T-helper 9 cell (primary cell): ENCODE data around the gene RPL41.
"Not testable (repeated sequence)": the region's sequence is repeated elsewhere in the genome, so short reads cannot be mapped to it uniquely, and the experiment has no call there.

Source experiments
- DNase-seq: peaks from one replicate; pipeline ENCODE4 v3.0.0-alpha.2; 2020

RPL41 gene

DNA sequence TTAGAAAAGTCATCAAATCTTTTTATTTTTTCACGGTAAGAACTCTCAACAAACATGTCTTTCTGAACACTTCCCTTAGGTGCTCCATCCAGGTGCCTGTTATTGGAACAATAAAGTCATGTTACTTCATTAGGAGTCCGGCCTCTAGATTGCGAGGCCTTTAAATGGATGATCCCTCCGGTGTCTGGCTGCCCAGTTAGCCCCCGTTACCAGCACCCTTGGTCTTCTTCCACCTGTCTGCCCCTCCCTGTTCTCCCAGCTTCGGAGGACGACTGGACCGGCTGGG lies 12.7 kb upstream of the RPL41 start:
- no peak for DNase-seq

DNA sequence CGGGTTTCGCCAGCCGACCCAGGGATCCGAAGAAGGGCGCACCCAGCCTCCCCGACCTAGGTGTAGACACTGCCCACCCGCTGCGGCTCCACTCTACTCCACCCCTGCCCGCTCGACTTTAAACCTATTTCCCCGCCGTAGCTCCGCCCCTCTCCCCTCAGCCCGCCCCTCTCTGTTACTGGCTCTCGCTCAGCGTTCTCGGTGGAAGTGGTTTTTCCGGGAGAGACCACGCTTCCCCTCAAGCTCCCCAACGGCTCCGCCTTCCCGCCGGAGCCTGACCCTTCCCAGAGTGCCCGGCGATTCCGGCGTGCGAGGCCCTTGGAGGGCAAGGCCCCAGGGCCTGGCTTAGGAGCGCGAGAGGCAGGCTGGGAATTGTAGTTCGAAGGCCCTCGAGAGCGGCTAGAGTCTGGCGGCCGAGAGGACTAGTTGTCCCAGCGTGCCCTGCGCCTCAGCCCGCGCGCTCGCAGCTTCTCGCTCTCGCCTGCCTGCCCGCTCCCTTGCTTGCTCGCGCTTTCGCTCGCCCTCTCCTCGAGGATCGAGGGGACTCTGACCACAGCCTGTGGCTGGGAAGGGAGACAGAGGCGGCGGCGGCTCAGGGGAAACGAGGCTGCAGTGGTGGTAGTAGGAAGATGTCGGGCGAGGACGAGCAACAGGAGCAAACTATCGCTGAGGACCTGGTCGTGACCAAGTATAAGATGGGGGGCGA lies 12.2 kb upstream of the RPL41 start, which contains the start of gene PA2G4:
Gene PA2G4 (plus strand): TSS at position 451 of the 706 bp plus-strand sequence. CDS start 179 bp downstream, at position 630.
- DNase-seq = peak; percentile 90

DNA sequence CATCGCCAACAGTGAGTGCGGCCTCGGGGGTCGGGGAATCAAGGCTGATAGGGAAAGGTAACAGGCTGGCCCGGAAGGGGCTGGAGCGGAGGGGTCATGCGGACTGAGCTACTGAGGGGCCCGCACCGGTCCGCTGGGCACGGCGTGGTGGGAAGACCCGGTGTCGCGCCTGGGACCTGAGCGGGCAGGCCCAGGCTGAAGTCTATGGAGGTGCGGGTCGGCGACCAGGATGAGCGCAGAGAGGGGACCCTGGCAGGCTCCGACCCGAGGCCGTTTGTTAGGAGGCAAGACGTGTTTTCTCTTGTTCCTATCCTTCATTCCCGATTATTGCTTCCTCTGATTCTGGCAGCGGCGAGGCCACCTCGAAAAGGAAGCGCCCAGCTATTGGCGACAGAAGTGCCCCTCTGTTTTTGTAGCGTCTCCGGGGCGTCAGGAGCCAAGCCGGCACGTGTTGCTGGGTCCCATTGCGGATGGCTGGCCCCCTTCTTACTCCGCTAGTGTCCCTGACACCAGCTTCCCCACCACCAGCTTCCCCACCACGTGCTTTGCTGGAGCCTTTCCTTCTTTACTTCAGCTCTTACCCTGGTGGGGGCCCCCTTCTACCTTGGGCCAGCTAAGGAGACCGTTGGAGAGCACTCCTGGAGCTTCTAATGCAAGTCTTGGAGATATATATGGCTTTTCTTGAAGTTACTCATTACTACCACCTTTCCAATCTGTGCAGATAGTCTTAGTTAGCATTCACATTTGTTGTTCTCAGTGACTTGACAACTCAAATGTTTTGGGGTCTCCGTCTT lies 11.4 kb upstream of the RPL41 start:
- no peak for DNase-seq

DNA sequence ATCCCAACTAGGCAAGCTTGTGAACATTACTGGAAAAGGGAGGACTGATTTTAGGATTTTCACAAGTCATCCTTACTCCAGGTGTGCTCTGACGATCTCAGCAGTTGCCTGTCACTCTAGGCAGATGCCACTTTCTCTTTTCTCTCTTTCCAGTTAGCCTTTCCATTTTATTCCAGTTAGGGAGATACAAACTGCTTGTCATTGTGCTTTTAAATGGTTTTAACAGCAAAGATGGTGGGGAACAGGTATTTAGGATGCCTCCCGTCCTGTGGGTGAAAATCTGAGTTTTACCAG lies 10.9 kb upstream of the RPL41 start:
- DNase-seq = no peak

DNA sequence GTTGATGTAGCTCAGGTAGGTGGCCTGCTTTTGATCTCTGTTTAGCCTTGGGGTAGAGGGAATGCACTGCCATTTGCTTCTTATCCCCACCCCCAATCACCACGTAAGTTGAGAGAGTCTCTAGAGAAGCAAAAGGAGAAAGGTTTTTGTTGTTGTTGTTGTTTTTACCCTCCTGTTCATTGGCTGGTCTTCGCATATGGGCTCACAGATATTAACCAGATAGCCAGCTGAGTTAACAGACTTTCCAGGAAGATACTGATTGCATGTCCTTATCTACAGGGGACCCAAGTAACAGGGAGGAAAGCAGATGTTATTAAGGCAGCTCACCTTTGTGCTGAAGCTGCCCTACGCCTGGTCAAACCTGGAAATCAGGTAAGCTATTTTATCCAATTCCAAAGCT lies 9.2 kb upstream of the RPL41 start:
- DNase-seq = no peak

DNA sequence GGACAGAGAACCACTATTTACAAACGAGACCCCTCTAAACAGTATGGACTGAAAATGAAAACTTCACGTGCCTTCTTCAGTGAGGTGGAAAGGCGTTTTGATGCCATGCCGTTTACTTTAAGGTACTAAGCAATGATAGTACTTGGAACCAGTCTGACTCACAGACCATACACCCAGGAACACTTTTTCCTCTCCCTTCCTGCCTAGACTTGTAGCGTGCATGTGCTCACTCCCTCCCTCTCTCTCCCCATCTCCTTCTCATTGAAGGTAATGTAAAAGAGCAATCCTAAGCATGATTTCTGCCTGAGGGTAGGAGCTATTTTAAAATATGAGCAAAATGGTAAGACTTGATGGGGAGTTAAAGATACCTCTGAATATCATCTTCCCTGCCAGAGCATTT lies 5.9 kb upstream of the RPL41 start:
- DNase-seq = no peak

DNA sequence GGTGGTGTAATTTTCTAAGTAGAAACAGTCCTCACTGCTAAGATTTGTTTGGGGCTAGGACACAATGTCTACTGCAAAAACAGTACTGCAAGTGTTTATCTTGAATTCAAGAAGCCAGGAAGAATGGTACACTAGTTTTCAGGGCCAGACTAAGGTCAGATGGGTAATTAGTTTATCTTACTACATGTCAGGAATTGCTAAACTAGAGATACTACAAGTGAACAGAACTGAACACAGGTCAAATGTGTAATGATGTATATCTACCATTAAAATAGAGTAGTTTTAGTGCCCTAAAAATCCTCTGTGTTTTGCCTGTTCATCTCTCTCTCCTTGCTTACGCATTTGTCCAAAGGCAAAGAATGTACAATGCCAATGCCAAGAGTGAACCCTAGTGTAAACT lies 2.3 kb upstream of the RPL41 start:
- no peak for DNase-seq

DNA sequence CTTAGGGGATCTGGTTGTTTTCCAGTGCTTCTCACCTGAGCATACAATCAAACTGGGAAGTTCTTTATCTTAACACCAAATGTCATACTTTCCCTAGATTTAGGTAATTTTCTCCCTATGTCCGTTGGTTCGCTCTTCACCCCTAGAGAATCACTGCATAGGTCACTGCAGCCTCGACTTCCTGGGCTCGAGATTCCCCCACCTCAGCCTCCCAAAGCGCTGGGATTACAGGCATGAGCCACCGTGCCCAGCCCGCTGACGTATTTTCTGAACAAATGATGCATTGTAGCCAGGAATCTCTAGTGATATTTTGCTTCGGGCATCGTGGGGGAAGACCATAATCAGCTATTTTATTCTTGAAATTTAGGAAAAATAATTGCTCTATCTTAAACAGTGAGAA lies 1.1 kb upstream of the RPL41 start:
- no peak for DNase-seq

DNA sequence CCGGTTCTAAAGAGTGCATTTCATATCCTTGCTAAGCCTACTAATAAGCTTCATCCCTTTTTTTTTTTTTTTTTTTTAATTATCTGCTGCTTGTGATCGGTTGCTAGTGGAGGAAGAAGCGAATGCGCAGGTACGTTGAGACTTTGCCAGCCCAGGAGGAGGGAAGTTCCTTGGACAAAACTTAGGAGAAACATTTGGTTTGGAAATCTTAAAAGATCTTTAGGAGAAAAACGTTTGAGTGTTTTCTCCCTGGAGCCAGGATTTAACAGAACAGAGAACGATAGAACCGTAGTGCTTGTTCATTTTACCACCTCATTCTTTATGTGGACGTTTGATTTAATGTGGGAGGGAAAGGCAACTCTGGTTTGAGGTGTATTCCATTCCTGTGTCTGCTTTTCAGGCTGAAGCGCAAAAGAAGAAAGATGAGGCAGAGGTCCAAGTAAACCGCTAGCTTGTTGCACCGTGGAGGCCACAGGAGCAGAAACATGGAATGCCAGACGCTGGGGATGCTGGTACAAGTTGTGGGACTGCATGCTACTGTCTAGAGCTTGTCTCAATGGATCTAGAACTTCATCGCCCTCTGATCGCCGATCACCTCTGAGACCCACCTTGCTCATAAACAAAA lies 761 bp downstream of the RPL41 start:
- not testable (repeated sequence) for DNase-seq

DNA sequence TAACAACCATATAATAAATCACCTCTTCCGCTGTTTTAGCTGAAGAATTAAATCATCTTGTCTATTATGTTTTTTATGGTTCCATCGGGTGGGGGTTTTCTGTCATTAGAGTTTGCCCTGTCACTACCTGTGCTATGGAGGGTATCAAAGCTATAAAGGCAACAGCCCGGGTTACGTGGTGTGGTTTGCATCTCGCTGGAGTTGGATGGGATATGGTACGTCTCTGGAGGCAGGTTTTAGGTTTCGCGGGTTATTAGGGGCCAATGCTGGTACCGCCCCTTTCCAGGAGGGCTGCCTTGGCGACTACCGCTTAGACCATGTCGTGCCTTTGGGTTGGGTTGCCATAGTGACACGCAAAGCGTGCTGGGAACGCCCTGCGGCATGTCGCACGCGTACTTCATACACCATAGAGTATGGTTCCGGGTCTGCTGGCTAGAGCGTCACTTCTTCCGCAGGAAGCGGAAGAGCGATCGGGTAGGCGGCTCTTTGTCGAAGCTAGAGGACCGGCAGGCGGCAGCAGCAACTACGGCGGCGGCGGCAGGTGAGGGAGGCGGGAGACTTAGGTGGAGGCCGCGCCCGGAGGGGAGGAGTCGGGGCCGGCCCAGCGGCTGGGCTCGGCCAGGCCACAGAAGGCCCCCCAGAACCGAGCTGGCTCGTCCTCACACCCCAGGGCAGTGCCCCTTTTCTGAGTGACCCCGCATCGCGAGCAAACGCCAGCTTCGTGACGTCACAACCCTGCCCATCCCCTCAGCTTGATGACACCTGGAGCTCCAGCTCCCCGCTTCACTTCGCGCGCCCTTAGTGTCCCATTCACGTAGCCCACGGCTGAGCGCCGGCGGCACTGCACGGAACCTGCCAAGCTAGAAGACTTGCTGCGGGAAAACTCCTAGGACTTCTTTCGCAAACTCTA lies 1.6 kb downstream of the RPL41 start, which contains the start of gene ZC3H10:
Gene ZC3H10 (plus strand): TSS at position 489 of the 910 bp plus-strand sequence. CDS start 2,297 bp downstream, outside the sequence.
- DNase-seq = peak; percentile 88

DNA sequence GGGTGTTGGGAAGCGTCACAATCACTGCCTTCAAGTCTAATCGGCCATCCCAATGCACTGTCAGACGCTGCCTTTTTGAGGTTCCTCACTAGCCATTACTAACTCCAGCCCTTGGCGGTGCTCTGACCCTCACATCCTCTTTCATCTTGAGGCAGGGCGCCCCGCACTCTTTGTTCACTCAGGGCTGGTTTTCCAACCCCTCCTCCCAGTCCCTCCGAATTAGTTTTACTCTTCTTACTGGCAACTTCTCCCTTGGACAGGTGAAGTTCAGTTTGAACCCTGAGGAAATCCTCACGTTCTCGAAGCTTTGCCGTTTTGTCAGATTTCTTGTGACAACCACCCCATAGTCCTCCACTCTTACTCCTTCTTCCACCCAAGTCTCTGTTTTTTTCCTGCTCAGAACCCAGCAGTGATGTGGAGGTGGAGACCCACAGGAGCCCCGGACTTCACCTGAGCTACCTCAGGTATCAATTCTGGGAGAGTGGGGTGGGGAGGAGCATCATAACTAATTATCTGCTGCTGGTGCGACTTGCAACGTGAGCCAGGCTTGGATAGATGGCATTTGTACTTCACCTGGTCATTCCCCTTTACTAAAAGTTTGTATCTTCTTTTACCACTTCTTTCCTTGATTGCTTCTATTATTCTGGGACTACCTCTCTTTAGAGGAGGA lies 2.4 kb downstream of the RPL41 start:
- no peak for DNase-seq

DNA sequence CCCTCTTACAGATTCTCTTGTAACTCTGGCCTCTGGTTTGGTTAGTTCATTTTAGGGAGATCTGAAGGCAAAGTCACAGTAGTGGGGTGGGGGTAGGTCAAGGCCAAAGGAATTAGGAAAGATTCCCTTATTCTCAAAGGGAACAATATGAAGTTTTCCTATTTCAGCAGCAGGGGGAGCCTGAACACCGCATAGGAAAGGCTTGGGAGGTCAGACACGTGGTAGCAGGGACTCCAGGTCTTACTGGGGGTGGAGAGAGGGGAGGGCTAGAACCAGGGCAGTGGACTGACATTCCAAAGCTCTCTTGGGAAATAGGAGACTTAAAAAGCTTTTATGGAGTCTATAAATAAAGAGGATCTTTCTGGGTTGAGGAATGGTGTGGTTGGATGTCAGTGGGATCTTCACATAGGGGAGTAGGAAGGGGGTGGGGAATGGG lies 2.9 kb downstream of the RPL41 start:
- peak; percentile 37 for DNase-seq

DNA sequence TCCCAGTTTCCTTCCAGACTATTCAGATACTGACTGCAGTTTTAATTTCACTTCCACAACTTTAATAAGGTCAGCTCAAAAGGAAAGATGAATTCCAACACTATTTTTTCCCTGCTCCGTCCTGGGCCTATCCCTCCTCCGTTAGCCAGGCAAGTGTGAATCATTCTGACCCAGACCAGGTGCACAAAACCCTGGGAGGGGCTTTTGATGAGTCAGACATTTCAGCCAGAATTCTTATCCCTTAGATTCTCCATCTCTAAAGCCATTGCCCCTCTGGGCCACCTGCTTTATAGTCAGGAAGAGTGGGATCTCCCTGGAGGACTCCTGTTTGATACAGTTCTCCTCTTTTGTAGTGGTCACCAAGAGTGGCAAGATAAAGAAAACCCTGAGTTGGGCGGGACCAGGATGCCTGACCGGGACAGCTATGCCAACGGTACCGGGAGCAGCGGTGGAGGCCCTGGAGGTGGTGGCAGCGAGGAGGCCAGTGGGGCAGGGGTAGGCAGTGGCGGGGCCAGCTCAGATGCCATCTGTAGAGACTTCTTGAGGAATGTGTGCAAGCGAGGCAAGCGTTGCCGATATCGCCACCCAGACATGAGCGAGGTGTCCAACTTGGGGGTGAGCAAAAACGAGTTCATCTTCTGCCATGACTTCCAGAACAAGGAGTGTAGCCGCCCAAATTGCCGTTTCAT lies 3.9 kb downstream of the RPL41 start:
- no peak for DNase-seq

DNA sequence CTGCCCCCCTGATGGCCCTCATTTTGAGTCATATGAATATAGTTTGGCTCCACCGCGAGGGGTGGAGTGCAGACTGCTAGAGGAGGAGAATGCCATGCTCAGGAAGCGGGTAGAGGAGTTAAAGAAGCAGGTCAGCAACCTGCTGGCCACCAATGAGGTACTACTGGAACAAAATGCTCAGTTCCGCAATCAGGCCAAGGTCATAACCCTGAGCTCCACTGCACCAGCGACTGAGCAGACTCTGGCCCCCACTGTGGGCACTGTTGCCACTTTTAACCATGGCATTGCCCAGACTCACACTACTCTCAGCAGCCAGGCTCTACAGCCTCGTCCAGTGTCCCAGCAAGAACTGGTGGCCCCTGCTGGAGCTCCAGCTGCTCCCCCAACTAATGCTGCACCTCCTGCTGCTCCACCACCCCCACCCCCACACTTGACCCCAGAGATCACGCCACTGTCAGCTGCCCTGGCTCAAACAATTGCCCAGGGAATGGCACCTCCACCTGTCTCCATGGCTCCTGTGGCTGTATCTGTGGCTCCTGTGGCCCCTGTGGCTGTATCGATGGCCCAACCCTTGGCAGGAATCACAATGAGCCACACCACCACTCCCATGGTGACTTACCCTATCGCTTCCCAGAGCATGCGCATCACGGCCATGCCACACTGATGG lies 4.9 kb downstream of the RPL41 start:
- DNase-seq = no peak

DNA sequence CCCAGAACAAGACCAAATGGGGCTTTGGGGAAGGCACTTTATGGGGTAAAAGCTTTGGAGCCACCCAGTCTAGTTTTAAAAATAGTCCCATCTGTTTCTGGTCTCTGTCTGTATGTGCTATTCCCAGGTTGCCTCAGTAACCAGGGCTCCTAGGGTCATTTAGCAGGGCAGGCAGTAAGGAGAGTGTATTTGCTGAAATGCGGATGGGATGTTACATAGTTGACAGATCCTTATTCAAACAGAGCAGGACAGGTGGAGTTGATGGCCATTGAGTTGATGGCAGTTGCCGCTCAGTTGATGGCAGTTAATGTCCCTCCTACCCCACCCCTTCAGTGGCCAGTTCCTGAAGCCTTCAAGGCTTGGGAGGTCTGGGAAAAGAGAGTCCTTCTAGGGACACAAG lies 6.2 kb downstream of the RPL41 start:
- DNase-seq = no peak

DNA sequence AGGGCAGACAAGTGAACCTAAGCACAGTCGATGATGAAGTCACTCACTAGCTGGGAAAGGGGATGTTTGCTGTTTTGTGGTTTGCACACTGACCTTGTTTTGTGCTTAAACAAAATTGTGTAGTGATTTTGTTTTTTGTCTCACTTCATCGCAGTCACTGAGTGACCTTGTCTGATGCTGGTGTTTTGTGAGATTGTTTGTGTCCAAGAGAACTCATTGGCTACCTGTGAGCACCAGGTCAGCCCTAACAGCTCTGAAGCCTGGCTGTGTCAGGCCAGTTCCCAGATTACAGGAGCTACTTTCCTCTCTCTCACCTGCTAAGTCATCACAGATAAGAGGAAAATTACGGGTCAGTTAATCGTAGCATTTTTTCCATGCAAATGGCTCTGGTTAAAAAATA lies 7.7 kb downstream of the RPL41 start:
- DNase-seq = no peak

DNA sequence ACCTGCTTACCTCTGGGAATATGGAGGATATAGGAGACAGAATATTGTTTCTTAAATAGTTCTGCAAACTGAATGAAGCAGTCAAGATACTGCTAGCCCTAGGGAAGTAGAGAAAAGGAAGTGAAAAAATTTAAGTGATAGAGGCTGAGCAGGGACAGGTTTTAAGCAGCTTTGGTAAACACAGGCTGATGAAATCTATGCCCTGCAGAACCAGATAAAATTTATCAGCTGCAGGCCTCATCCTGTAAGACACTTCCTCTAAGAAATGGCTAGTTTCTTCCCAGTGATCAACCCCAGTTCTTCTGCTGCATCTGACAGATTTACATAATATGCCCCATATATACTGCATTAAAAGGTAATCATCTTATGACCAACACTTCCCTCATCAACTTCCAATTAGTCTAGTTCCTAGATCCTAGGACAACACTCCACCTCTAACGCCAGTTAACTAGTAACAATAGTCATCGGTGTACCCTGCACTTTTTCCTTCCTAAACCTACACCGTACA lies 10.4 kb downstream of the RPL41 start:
- no peak for DNase-seq

DNA sequence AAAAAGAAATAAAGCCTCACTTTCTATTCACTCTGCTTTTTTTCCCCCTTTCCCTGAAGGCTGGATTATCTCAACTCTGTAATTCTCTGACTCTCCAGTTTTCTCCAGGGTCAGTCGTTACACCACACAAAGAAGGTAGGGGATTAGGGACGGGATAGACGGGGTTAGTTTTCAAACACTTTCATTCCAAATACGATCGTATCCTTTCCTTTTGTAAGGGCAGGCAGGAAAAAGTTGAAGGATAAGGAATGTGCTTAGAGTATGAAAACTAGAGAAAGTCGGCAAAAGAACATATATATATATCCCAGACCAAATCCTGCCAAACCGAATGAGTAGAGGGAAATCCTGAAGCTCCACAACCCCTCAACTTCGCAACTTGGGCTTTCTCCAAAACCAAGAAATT lies 11.1 kb downstream of the RPL41 start:
- DNase-seq = no peak

DNA sequence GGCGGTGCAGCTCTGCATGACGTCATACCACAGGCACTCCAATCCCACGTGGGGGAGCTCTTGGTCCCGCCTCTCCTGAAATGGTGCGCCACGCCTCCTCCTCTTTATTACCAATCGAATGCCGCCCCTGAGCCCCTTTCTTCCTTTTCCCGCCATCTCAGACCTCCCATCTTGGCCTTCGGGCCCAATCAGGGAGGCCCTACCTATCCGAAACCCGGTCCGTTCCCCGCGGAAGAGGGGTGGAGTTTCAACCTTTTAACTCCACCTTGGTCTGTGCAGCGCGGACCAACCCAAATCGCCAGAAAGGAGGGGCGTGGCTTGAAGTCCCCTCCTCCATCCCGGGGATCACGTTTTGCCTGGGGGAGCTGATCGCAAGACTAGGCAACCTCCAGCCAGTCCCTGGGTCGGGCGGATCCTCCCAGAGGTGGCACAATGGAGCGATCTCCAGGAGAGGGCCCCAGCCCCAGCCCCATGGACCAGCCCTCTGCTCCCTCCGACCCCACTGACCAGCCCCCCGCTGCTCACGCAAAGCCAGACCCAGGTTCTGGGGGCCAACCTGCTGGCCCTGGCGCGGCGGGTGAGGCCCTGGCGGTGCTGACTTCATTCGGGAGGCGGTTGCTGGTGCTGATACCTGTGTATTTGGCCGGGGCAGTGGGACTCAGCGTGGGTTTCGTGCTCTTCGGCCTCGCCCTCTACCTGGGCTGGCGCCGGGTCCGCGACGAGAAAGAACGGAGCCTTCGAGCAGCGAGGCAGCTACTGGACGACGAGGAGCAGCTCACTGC lies 11.6 kb downstream of the RPL41 start, which contains the start of gene ESYT1:
Gene ESYT1 (plus strand): TSS at position 380 of the 782 bp plus-strand sequence. CDS start 53 bp downstream, at position 433.
- DNase-seq = peak; percentile 90

DNA sequence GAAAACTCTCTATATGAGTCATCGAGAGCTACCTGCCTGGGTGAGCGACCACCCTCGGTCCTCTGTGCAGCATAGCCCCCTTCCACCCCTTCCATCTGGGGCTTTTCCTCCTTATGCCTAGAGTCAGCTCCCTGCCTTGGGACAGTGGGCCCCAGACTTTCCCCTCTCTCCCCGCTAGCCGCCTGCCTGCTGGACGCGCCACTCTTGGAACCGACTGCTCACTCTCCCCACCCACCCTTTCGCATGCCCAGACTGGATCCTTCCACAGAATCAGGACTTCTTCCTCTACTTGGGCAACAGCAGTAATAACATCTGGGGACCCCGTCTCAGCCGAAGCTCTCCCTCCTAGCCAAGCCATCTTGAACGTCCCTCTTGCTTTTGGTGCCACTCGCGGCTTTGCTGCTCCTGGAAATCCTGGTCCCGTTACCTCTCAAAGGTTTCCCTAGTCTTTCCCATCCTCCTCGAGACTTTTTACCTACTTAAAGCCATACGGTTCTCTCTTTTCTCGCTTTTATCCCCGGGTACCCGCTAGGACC lies 12.3 kb downstream of the RPL41 start:
- no peak for DNase-seq
